ENCODE measurements around the gene MYO16. TPM values are rescaled to one million over a fixed set of nuclear protein-coding genes. Genes with fewer than 3 reads are reported as not detected.

The MYO16 gene
- total RNA-seq, 2 experiments from 2014 or later = not detected

GRCh38 chr13:109200556-109200955 is 571.1 kb downstream of the MYO16 start:
- Mint-ChIP-seq H3K27me3 (ENCODE audit: low read depth) (peaks cover 7% of the 10 kb centered on the region), H3K36me3 (ENCODE audit: low read depth) (no peaks in the 10 kb centered on the region), H3K9me3 (no peaks in the 10 kb centered on the region), H3K4me3 (no peak overlapping the region), H3K4me1 (ENCODE audit: low read depth) (no peaks in the 10 kb centered on the region), H3K27ac (no peak overlapping the region)
- DNase-seq = no peak
- intact Hi-C loops (cut with micrococcal nuclease) = no loop called here
- CTCF ChIA-PET = no interaction called here

- Mint-ChIP-seq H3K27me3 (ENCODE audit: low read depth) (peaks cover 10% of the 10 kb centered on the region), H3K9me3 (no peaks in the 10 kb centered on the region), H3K4me1 (ENCODE audit: low read depth) (no peaks in the 10 kb centered on the region), H3K27ac (no peak overlapping the region), H3K4me3 (no peak overlapping the region), H3K36me3 (ENCODE audit: low read depth) (no peaks in the 10 kb centered on the region)
- CTCF ChIA-PET = no interaction called here
- DNase-seq = no peak
- intact Hi-C loops (cut with micrococcal nuclease) = no loop called here
These were observed 574.2 kb downstream of the MYO16 start for GRCh38 chr13:109203587-109203986.

- Mint-ChIP-seq H3K9me3 (no peaks in the 10 kb centered on the region), H3K27me3 (ENCODE audit: low read depth) (peaks cover 10% of the 10 kb centered on the region), H3K4me1 (ENCODE audit: low read depth) (no peaks in the 10 kb centered on the region), H3K36me3 (ENCODE audit: low read depth) (no peaks in the 10 kb centered on the region), H3K4me3 (no peak overlapping the region), H3K27ac (no peak overlapping the region)
- CTCF ChIA-PET = no interaction called here
- DNase-seq = no peak
- intact Hi-C loops (cut with micrococcal nuclease) = no loop called here
These were observed 574.8 kb downstream of the MYO16 start for GRCh38 chr13:109204252-109204651.

GRCh38 chr13:109204657-109205056 is 575.2 kb downstream of the MYO16 start:
- Mint-ChIP-seq H3K27me3 (ENCODE audit: low read depth) (peaks cover 10% of the 10 kb centered on the region), H3K27ac (no peak overlapping the region), H3K4me3 (no peak overlapping the region), H3K9me3 (no peaks in the 10 kb centered on the region), H3K36me3 (ENCODE audit: low read depth) (no peaks in the 10 kb centered on the region), H3K4me1 (ENCODE audit: low read depth) (no peaks in the 10 kb centered on the region)
- intact Hi-C loops (cut with micrococcal nuclease) = no loop called here
- no peak for DNase-seq
- CTCF ChIA-PET = no interaction called here

- no peaks in the 10 kb centered on the region for H3K36me3 Mint-ChIP-seq (ENCODE audit: low read depth)
- intact Hi-C loops (cut with micrococcal nuclease) = no loop called here
- H3K4me3 Mint-ChIP-seq = no peak overlapping the region
- H3K4me1 Mint-ChIP-seq (ENCODE audit: low read depth) = no peaks in the 10 kb centered on the region
- CTCF ChIA-PET = no interaction called here
- no peak overlapping the region for H3K27ac Mint-ChIP-seq
- H3K27me3 Mint-ChIP-seq (ENCODE audit: low read depth) = peaks cover 10% of the 10 kb centered on the region
- H3K9me3 Mint-ChIP-seq = no peaks in the 10 kb centered on the region
- DNase-seq = no peak
These were observed 575.9 kb downstream of the MYO16 start for GRCh38 chr13:109205315-109205714.

GRCh38 chr13:109206616-109207015 is 577.2 kb downstream of the MYO16 start:
- no peaks in the 10 kb centered on the region for H3K36me3 Mint-ChIP-seq (ENCODE audit: low read depth)
- DNase-seq = no peak
- H3K9me3 Mint-ChIP-seq = no peaks in the 10 kb centered on the region
- H3K27me3 Mint-ChIP-seq (ENCODE audit: low read depth) = peaks cover 10% of the 10 kb centered on the region
- CTCF ChIA-PET = interaction anchor here (0.7 kb wide), 1 partner anchor 230 kb away, joined by 3 read pairs; no protein-coding TSS in a partner anchor
- H3K4me1 Mint-ChIP-seq (ENCODE audit: low read depth) = no peaks in the 10 kb centered on the region
- no peak overlapping the region for H3K4me3 Mint-ChIP-seq
- intact Hi-C loops (cut with micrococcal nuclease) = no loop called here
- H3K27ac Mint-ChIP-seq = no peak overlapping the region

GRCh38 chr13:109207622-109208021 is 578.2 kb downstream of the MYO16 start:
- peaks cover 10% of the 10 kb centered on the region for H3K27me3 Mint-ChIP-seq (ENCODE audit: low read depth)
- H3K9me3 Mint-ChIP-seq = no peaks in the 10 kb centered on the region
- H3K4me3 Mint-ChIP-seq = no peak overlapping the region
- DNase-seq = no peak
- intact Hi-C loops (cut with micrococcal nuclease) = no loop called here
- H3K27ac Mint-ChIP-seq = no peak overlapping the region
- CTCF ChIA-PET = no interaction called here
- H3K36me3 Mint-ChIP-seq (ENCODE audit: low read depth) = no peaks in the 10 kb centered on the region
- no peaks in the 10 kb centered on the region for H3K4me1 Mint-ChIP-seq (ENCODE audit: low read depth)

GRCh38 chr13:109208522-109208921 is 579.1 kb downstream of the MYO16 start:
- Mint-ChIP-seq H3K4me1 (ENCODE audit: low read depth) (no peaks in the 10 kb centered on the region), H3K9me3 (no peaks in the 10 kb centered on the region), H3K27me3 (ENCODE audit: low read depth) (peaks cover 6% of the 10 kb centered on the region), H3K36me3 (ENCODE audit: low read depth) (no peaks in the 10 kb centered on the region), H3K27ac (no peak overlapping the region), H3K4me3 (no peak overlapping the region)
- DNase-seq = no peak
- intact Hi-C loops (cut with micrococcal nuclease) = no loop called here
- CTCF ChIA-PET = no interaction called here

- CTCF ChIA-PET = no interaction called here
- no peaks in the 10 kb centered on the region for H3K9me3 Mint-ChIP-seq
- peaks cover 6% of the 10 kb centered on the region for H3K27me3 Mint-ChIP-seq (ENCODE audit: low read depth)
- no peaks in the 10 kb centered on the region for H3K36me3 Mint-ChIP-seq (ENCODE audit: low read depth)
- no peak overlapping the region for H3K4me3 Mint-ChIP-seq
- DNase-seq = no peak
- intact Hi-C loops (cut with micrococcal nuclease) = no loop called here
- no peaks in the 10 kb centered on the region for H3K4me1 Mint-ChIP-seq (ENCODE audit: low read depth)
- no peak overlapping the region for H3K27ac Mint-ChIP-seq
These were observed 580.1 kb downstream of the MYO16 start for GRCh38 chr13:109209526-109209925.

GRCh38 chr13:109211616-109212015 is 582.2 kb downstream of the MYO16 start:
- intact Hi-C loops (cut with micrococcal nuclease) = no loop called here
- no peaks in the 10 kb centered on the region for H3K9me3 Mint-ChIP-seq
- H3K36me3 Mint-ChIP-seq (ENCODE audit: low read depth) = no peaks in the 10 kb centered on the region
- peaks cover 2% of the 10 kb centered on the region for H3K27me3 Mint-ChIP-seq (ENCODE audit: low read depth)
- no peak overlapping the region for H3K4me3 Mint-ChIP-seq
- H3K4me1 Mint-ChIP-seq (ENCODE audit: low read depth) = no peaks in the 10 kb centered on the region
- CTCF ChIA-PET = no interaction called here
- H3K27ac Mint-ChIP-seq = no peak overlapping the region
- no peak for DNase-seq

- no peaks in the 10 kb centered on the region for H3K9me3 Mint-ChIP-seq
- peaks cover 2% of the 10 kb centered on the region for H3K27me3 Mint-ChIP-seq (ENCODE audit: low read depth)
- H3K4me3 Mint-ChIP-seq = no peak overlapping the region
- intact Hi-C loops (cut with micrococcal nuclease) = no loop called here
- no peaks in the 10 kb centered on the region for H3K4me1 Mint-ChIP-seq (ENCODE audit: low read depth)
- no peaks in the 10 kb centered on the region for H3K36me3 Mint-ChIP-seq (ENCODE audit: low read depth)
- no peak for DNase-seq
- no peak overlapping the region for H3K27ac Mint-ChIP-seq
- CTCF ChIA-PET = no interaction called here
These were observed 583.2 kb downstream of the MYO16 start for GRCh38 chr13:109212650-109213049.

GRCh38 chr13:109213714-109214113 is 584.3 kb downstream of the MYO16 start:
- CTCF ChIA-PET = interaction anchor here (0.5 kb wide), 1 partner anchor 252 kb away, joined by 3 read pairs; no protein-coding TSS in a partner anchor
- intact Hi-C loops (cut with micrococcal nuclease) = no loop called here
- DNase-seq = no peak
- H3K4me3 Mint-ChIP-seq = no peak overlapping the region
- H3K9me3 Mint-ChIP-seq = no peaks in the 10 kb centered on the region
- H3K36me3 Mint-ChIP-seq (ENCODE audit: low read depth) = no peaks in the 10 kb centered on the region
- no peaks in the 10 kb centered on the region for H3K27me3 Mint-ChIP-seq (ENCODE audit: low read depth)
- H3K27ac Mint-ChIP-seq = no peak overlapping the region
- no peaks in the 10 kb centered on the region for H3K4me1 Mint-ChIP-seq (ENCODE audit: low read depth)

GRCh38 chr13:109214393-109214792 is 585.0 kb downstream of the MYO16 start:
- Mint-ChIP-seq H3K4me3 (no peak overlapping the region), H3K36me3 (ENCODE audit: low read depth) (no peaks in the 10 kb centered on the region), H3K4me1 (ENCODE audit: low read depth) (no peaks in the 10 kb centered on the region), H3K27ac (no peak overlapping the region), H3K9me3 (no peaks in the 10 kb centered on the region), H3K27me3 (ENCODE audit: low read depth) (peaks cover 4% of the 10 kb centered on the region)
- CTCF ChIA-PET = interaction anchor here (0.5 kb wide), 1 partner anchor 253 kb away, joined by 3 read pairs; no protein-coding TSS in a partner anchor
- DNase-seq = no peak
- intact Hi-C loops (cut with micrococcal nuclease) = no loop called here

GRCh38 chr13:109215377-109215776 is 586.0 kb downstream of the MYO16 start:
- H3K9me3 Mint-ChIP-seq = no peaks in the 10 kb centered on the region
- H3K4me1 Mint-ChIP-seq (ENCODE audit: low read depth) = no peaks in the 10 kb centered on the region
- no peaks in the 10 kb centered on the region for H3K36me3 Mint-ChIP-seq (ENCODE audit: low read depth)
- no peak for DNase-seq
- H3K27ac Mint-ChIP-seq = no peak overlapping the region
- CTCF ChIA-PET = no interaction called here
- peaks cover 4% of the 10 kb centered on the region for H3K27me3 Mint-ChIP-seq (ENCODE audit: low read depth)
- intact Hi-C loops (cut with micrococcal nuclease) = no loop called here
- no peak overlapping the region for H3K4me3 Mint-ChIP-seq
